ENCODE results near the gene PAQR5. TPM values are rescaled to one million over a fixed set of nuclear protein-coding genes. Genes with fewer than 3 reads are reported as not detected.

Gene PAQR5
- total RNA-seq, 1 experiment from 2014 or later = 34.0 TPM

DNA sequence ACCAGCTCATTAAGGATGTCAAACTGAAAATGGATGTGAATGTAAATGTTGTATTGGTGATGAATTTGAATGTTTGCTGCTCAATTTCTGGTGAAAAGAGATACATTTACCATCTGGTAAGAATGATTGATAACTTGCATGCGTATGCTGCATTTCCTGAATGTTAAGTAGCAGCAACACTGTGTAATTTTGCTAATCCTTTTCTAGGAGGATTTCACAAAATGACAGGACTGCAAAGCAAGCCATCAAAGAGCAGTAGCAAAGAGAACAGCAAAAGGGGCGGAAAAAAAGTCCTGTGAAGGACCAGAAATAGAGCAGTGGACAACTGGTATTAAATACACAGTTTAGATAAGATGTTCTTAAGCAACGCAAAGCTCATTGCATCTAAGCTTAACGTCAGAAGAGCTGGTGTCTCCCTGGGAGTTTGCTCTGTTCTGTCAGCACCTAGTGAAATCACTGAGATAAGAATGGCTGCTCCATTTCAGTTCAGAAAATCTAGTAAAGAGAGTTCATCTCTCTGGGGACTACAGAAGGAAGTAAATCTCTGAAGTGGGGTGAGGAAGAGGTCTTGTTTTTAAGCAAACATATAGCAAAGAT, 23.5 kb upstream of the PAQR5 start:
- TF ChIP-seq ELF1 (IDR thresholded peaks at IDR 0.05; ENCODE audit: borderline replicate concordance, low read depth) (no peak), YY1 (IDR thresholded peaks at IDR 0.05; ENCODE audit: extremely low read depth, insufficient replicate concordance, low read depth, low read length) (no peak), EGR1 (IDR thresholded peaks at IDR 0.05; ENCODE audit: low read depth) (no peak), ZFX (IDR thresholded peaks at IDR 0.05) (no peak), CBX3 (IDR thresholded peaks at IDR 0.05; ENCODE audit: low read depth) (no peak), CEBPB (IDR thresholded peaks at IDR 0.05; ENCODE audit: low read depth) (no peak), SIN3A (IDR thresholded peaks at IDR 0.05; ENCODE audit: low read depth) (no peak), EZH2 (IDR thresholded peaks at IDR 0.05) (no peak)
- ChIA-PET CTCF (interaction anchor here (1.3 kb wide), 1 partner anchor 10 kb away, joined by 3 read pairs; no protein-coding TSS in a partner anchor), POLR2A (no interaction called here), RAD21 (ENCODE audit: low non-redundant PET in 1 of 2, low total read pairs in 2 of 2, uncharacterized antibody in 2 of 2, unreplicated experiment in 2 of 2) (no interaction called here)
- H4K20me1 ChIP-seq (ENCODE audit: insufficient read depth) = no peaks in the 10 kb centered on the region
- no peaks in the 10 kb centered on the region for H3K9me3 ChIP-seq (ENCODE audit: control insufficient read depth in 1 of 2, insufficient read depth in 1 of 2, low read depth in 1 of 2, low read length in 2 of 2)
- no peaks in the 10 kb centered on the region for H3K9me2 ChIP-seq (ENCODE audit: insufficient read depth)
- H3K36me3 ChIP-seq (ENCODE audit: control insufficient read depth in 1 of 2, insufficient read depth in 2 of 2, low read length in 2 of 2) = no peaks in the 10 kb centered on the region
- DNase-seq (ENCODE audit: low read depth, low spot score) (no peak), ATAC-seq (no peak)
- H3K27me3 ChIP-seq (ENCODE audit: insufficient read depth, low read length) = no peaks in the 10 kb centered on the region
- no TSS peak for BruUV-seq (replicated peaks)
- H3K27ac ChIP-seq (ENCODE audit: low read depth, low read length) = no peak overlapping the region
- H3K4me3 ChIP-seq (replicated peaks in 1 of 2; ENCODE audit: low read depth in 1 of 2, low read length in 2 of 2) = no peak overlapping the region
- H3K4me1 ChIP-seq (ENCODE audit: control insufficient read depth in 1 of 2, insufficient read depth in 2 of 2, low read length in 2 of 2) = 0 out of 4 replicates have a peak, but pooled peaks cover 0 to 4% of the 10 kb centered on the region in 2 experiments
- no peak overlapping the region for H2AFZ ChIP-seq (ENCODE audit: low read depth, low read length, poor library complexity, severe bottlenecking)
- H3K9ac ChIP-seq (ENCODE audit: low read length) = no peak overlapping the region
- intact Hi-C loops (cut with micrococcal nuclease) = no loop called here
- H3K4me2 ChIP-seq (ENCODE audit: low read length) = no peak overlapping the region
- no peaks in the 10 kb centered on the region for H3K79me2 ChIP-seq (ENCODE audit: insufficient read depth, low read length)

- DNase-seq (ENCODE audit: low read depth, low spot score) (no peak), ATAC-seq (no peak)
- Histone ChIP-seq H3K9ac (ENCODE audit: low read length) (no peak overlapping the region), H3K79me2 (ENCODE audit: insufficient read depth, low read length) (no peaks in the 10 kb centered on the region), H3K27me3 (ENCODE audit: insufficient read depth, low read length) (no peaks in the 10 kb centered on the region), H4K20me1 (ENCODE audit: insufficient read depth) (no peaks in the 10 kb centered on the region), H2AFZ (ENCODE audit: low read depth, low read length, poor library complexity, severe bottlenecking) (no peak overlapping the region), H3K36me3 (ENCODE audit: control insufficient read depth in 1 of 2, insufficient read depth in 2 of 2, low read length in 2 of 2) (no peaks in the 10 kb centered on the region), H3K4me1 (ENCODE audit: control insufficient read depth in 1 of 2, insufficient read depth in 2 of 2, low read length in 2 of 2) (0 out of 4 replicates have a peak, but pooled peaks cover 0 to 4% of the 10 kb centered on the region in 2 experiments), H3K27ac (ENCODE audit: low read depth, low read length) (no peak overlapping the region), H3K9me2 (ENCODE audit: insufficient read depth) (no peaks in the 10 kb centered on the region), H3K4me2 (ENCODE audit: low read length) (no peak overlapping the region), H3K4me3 (replicated peaks in 1 of 2; ENCODE audit: low read depth in 1 of 2, low read length in 2 of 2) (no peak overlapping the region), H3K9me3 (ENCODE audit: control insufficient read depth in 1 of 2, insufficient read depth in 1 of 2, low read depth in 1 of 2, low read length in 2 of 2) (no peaks in the 10 kb centered on the region)
- ChIA-PET CTCF (interaction anchor here (1.3 kb wide), 1 partner anchor 11 kb away, joined by 3 read pairs; no protein-coding TSS in a partner anchor), POLR2A (no interaction called here), RAD21 (ENCODE audit: low non-redundant PET in 1 of 2, low total read pairs in 2 of 2, uncharacterized antibody in 2 of 2, unreplicated experiment in 2 of 2) (no interaction called here)
- no TSS peak for BruUV-seq (replicated peaks)
- intact Hi-C loops (cut with micrococcal nuclease) = no loop called here
- TF ChIP-seq MAX (IDR thresholded peaks at IDR 0.05) = no peak
- TF ChIP-seq, protein P1, sequence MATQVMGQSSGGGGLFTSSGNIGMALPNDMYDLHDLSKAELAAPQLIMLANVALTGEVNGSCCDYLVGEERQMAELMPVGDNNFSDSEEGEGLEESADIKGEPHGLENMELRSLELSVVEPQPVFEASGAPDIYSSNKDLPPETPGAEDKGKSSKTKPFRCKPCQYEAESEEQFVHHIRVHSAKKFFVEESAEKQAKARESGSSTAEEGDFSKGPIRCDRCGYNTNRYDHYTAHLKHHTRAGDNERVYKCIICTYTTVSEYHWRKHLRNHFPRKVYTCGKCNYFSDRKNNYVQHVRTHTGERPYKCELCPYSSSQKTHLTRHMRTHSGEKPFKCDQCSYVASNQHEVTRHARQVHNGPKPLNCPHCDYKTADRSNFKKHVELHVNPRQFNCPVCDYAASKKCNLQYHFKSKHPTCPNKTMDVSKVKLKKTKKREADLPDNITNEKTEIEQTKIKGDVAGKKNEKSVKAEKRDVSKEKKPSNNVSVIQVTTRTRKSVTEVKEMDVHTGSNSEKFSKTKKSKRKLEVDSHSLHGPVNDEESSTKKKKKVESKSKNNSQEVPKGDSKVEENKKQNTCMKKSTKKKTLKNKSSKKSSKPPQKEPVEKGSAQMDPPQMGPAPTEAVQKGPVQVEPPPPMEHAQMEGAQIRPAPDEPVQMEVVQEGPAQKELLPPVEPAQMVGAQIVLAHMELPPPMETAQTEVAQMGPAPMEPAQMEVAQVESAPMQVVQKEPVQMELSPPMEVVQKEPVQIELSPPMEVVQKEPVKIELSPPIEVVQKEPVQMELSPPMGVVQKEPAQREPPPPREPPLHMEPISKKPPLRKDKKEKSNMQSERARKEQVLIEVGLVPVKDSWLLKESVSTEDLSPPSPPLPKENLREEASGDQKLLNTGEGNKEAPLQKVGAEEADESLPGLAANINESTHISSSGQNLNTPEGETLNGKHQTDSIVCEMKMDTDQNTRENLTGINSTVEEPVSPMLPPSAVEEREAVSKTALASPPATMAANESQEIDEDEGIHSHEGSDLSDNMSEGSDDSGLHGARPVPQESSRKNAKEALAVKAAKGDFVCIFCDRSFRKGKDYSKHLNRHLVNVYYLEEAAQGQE (IDR thresholded peaks at IDR 0.05; ENCODE audit: low read depth) = no peak
- no peak for TF ChIP-seq RAD21 (IDR thresholded peaks at IDR 0.05; ENCODE audit: low read depth)
- no peak for TF ChIP-seq SP1 (IDR thresholded peaks at IDR 0.05; ENCODE audit: low read depth)
- TF ChIP-seq EZH2phosphoT487 (IDR thresholded peaks at IDR 0.05; ENCODE audit: borderline replicate concordance) = no peak
- TF ChIP-seq JUND (IDR thresholded peaks at IDR 0.05) = no peak
- TF ChIP-seq SIN3A (IDR thresholded peaks at IDR 0.05; ENCODE audit: low read depth) = no peak
- TF ChIP-seq ELF1 (IDR thresholded peaks at IDR 0.05; ENCODE audit: borderline replicate concordance, low read depth) = no peak
- TF ChIP-seq, protein P2, sequence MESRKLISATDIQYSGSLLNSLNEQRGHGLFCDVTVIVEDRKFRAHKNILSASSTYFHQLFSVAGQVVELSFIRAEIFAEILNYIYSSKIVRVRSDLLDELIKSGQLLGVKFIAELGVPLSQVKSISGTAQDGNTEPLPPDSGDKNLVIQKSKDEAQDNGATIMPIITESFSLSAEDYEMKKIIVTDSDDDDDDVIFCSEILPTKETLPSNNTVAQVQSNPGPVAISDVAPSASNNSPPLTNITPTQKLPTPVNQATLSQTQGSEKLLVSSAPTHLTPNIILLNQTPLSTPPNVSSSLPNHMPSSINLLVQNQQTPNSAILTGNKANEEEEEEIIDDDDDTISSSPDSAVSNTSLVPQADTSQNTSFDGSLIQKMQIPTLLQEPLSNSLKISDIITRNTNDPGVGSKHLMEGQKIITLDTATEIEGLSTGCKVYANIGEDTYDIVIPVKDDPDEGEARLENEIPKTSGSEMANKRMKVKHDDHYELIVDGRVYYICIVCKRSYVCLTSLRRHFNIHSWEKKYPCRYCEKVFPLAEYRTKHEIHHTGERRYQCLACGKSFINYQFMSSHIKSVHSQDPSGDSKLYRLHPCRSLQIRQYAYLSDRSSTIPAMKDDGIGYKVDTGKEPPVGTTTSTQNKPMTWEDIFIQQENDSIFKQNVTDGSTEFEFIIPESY (IDR thresholded peaks at IDR 0.05; ENCODE audit: extremely low read depth, insufficient replicate concordance, low read length) = no peak
- no peak for TF ChIP-seq CBX3 (IDR thresholded peaks at IDR 0.05; ENCODE audit: low read depth)
Observed at GRCh38 chr15:69275933-69276560, 22.7 kb upstream of the PAQR5 start.

All from HCT116 (cell line).